Motor neuron (in vitro differentiated cells): ENCODE results near the gene SEMA5A. TPM values are rescaled to one million over a fixed set of nuclear protein-coding genes. Genes with fewer than 3 reads are reported as not detected.
A peak's percentile ranks its signal among the peaks of the same experiment; 100 is the strongest.

Experiments used
- ATAC-seq, 8 experiments: fragments of 200-7000 bp; cut with Tn5 transposase; replicated peaks in 6 of 8; 2 replicates each; pipeline ENCODE4 v1.8.0; 2021; ENCODE audit warnings: mild to moderate bottlenecking in 8 of 8, moderate library complexity in 8 of 8
- H3K27ac ChIP-seq, 2 donors: fragments of 250-450 bp; sonication (Bioruptor Pico); 2 replicates each; pipeline ENCODE4 v1.9.0; 2021; ENCODE audit warnings: antibody characterized with exemption in 2 of 2, mild to moderate bottlenecking in 2 of 2, moderate library complexity in 1 of 2
- H3K4me1 ChIP-seq, 2 donors: fragments of 250-450 bp; sonication (Bioruptor Pico); replicated peaks in 1 of 2; 2 replicates each; pipeline ENCODE4 v1.6.1; 2021; ENCODE audit warnings: antibody characterized with exemption in 2 of 2, mild to moderate bottlenecking in 2 of 2, moderate library complexity in 1 of 2
- H3K4me3 ChIP-seq, 5 donors: fragments of 250-450 bp; sonication (Bioruptor Pico); 2 replicates each; pipeline ENCODE4 v1.9.0; 2021; ENCODE audit warnings: antibody characterized with exemption in 5 of 5, mild to moderate bottlenecking in 5 of 5, moderate library complexity in 4 of 5
- WGBS, 10 experiments: fragments of 450-650 bp; shearing (Covaris generic); methylation state at CpG; one replicate each; pipeline ENCODE4 v1.0.0; 2022; 5-methylcytosine and 5-hydroxymethylcytosine counted together
- in situ Hi-C, 9 experiments: fragments of 400-800 bp; cut with MboI; loops; one replicate each; pipeline ENCODE4 v1.15.0; 2021; ENCODE audit warnings: low sequenced_read_pairs in 9 of 9, low pct_unique_long_range_greater_than_20kb in 2 of 9; ENCODE audit not compliant: unreplicated experiment in 9 of 9
- total RNA-seq, 8 experiments: library from RNA; unstranded; fragments of 300-600 nt; gene quantifications; 2 replicates each; pipeline versions ENCODE4 v1.2.3 to v1.2.4, GENCODE V29; 2022

Gene SEMA5A
- total RNA-seq, 8 experiments from 2014 or later: 0.73 to 98.5 (median 17.5) TPM

DNA sequence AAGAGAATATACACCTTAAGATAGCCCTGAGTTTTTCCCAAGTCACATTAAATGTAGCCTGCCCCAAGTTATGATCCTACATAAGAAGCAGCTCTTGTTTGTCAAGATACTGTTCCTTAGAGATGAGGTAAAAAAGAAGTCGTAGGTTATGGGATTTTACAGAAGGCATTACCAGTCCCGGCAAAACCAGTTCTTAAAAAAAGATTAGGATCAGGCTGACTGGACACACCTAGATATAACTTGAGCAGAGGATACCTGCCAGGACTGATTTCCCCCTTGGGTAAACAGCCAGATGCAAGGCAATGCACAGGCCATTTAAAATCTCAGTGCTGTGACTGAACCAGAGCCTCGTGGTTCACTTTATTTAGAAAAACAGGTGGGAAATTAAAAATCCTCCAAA lies 14.1 kb upstream of the SEMA5A start:
- no peak for ATAC-seq
- no peak overlapping the region for H3K4me3 ChIP-seq
- no peaks in the 10 kb centered on the region for H3K4me1 ChIP-seq
- WGBS, 10 experiments: 37 to 100% (median 72%) methylated on average over 1 to 3 of the region's 3 CpGs; no CpG with 5 or more reads in 2 of the 10 experiments
- no peak overlapping the region for H3K27ac ChIP-seq
- in situ Hi-C loops: no loop called here

DNA sequence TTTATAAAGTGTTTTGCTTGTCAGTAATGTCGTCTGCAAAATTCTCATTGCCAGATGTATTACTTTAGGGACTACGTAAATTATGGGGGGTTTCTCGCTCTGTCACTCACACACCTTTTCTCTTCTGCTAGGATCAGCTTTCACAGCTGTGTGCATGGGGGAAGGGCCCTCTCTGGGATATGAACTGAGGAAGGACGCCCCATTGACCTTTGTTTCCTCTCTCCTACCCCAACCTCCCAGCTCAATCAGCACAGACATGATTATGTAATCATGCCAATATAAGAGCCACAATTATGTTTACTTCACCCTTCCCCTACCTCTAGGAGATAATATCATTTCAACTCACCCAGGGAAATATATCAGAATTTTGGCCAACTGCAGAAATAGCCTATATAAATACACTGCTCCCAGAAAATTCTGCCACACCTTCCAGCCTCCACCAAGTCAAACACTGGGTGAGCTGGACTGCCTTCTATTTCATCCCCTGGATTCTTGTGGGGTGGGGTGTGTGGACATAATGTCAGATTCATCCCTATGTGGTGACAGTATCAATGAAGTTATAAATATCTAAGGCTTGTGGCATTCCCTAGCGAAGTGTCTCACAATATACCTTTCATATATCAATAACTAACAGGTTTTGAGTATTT lies 12.6 kb upstream of the SEMA5A start:
- WGBS, 10 experiments: 50 to 100% (median 78%) methylated on average over 2 to 5 of the region's 5 CpGs; no CpG with 5 or more reads in 2 of the 10 experiments
- in situ Hi-C loops: no loop called here
- ATAC-seq: no peak
- no peaks in the 10 kb centered on the region for H3K4me1 ChIP-seq
- H3K4me3 ChIP-seq: no peak overlapping the region
- H3K27ac ChIP-seq: no peak overlapping the region

DNA sequence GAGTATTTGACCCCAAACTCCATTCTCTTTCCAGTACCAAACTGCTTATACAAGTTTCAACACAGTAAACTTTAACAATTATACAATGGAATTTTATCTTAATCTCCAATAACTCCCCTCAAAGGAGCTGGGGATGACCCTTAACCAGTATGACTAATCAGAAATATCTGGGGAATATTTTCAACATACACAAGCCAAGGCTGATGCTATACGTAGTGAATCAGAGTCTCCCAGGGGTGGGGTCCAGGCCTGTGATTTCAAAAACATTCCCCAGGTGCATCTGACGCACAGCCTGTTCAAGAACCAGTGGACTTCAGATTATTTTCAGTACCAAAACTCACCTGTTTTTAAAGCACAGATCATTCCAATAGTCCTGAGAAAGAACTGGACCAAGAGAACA lies 11.8 kb upstream of the SEMA5A start:
- ATAC-seq: no peak
- no peak overlapping the region for H3K4me3 ChIP-seq
- WGBS, 10 experiments: 0 to 100% (median 85%) methylated on average over 1 to 2 of the region's 2 CpGs; no CpG with 5 or more reads in 2 of the 10 experiments
- no peaks in the 10 kb centered on the region for H3K4me1 ChIP-seq
- in situ Hi-C loops: no loop called here
- no peak overlapping the region for H3K27ac ChIP-seq

DNA sequence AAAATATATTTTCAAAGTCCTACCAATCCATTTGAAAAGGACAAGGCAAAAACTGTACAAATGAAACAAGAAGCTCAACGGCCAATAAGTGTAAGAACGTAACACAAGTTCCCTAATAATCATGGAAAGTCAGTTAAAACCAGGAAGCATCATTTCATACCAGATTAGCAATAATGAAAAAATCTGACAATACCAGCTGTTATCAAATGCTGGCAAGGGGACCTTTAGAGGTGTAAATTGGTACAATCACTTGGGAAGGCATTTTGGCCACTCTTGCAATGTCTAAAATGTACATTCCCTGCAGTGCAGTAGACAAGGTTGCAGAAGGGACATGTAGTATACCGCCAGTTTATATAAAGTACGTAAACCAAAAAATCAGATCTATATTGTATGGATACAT lies 10.1 kb upstream of the SEMA5A start:
- Histone ChIP-seq H3K27ac (no peak overlapping the region), H3K4me1 (no peaks in the 10 kb centered on the region), H3K4me3 (no peak overlapping the region)
- WGBS, 10 experiments: 88 to 100% (median 98%) methylated on average over 2 to 4 of the region's 4 CpGs
- ATAC-seq: no peak
- in situ Hi-C loops: no loop called here

DNA sequence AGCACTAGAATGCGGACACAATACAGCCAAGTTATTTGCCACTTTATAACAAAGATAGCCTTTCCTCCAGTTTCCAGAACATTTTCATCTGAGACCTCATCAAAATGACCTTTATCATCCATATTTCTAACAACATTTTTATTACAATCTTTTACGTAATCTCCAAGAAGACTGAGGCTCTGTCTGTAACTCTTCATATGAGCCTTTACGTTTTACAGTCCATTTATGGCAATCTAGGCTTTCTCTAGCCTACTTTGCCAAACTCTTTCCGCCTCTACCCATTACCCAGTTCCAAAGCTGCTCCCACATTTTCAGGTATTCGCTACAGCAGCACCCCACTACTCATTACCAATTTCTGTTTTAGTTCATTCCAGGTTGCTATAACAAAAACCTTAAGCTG lies 8.2 kb upstream of the SEMA5A start:
- in situ Hi-C loops: no loop called here
- no peak overlapping the region for H3K4me3 ChIP-seq
- 80 to 98% (median 94%) methylated on average over 3 to 5 of the region's 5 CpGs for WGBS, 10 experiments
- no peak for ATAC-seq
- no peaks in the 10 kb centered on the region for H3K4me1 ChIP-seq
- H3K27ac ChIP-seq: no peak overlapping the region

DNA sequence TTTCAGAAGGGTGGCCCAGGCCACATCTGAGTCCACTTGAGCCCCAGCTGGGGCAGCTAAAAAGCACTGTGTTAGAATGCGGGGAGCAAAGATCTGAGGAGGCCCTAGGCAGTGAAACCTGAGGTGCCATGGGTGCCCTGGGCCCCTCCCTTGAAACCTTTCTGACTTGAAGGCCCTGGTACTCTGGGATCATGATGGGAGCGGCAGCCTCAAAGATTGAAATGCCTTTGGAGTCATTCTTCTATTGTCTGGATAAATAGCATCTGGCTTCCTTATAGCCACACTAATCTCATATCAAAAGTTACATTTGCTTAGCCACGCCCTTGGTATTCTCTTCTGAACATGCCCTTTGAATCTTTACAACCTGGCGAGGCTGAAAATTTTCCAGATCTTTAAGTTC lies 7.7 kb upstream of the SEMA5A start:
- Histone ChIP-seq H3K4me1 (no peaks in the 10 kb centered on the region), H3K4me3 (no peak overlapping the region), H3K27ac (no peak overlapping the region)
- WGBS, 10 experiments: 60 to 97% (median 91%) methylated on average over 1 to 4 of the region's 4 CpGs; no CpG with 5 or more reads in 1 of the 10 experiments
- peak in 1 of 8 experiments; percentile 12 for ATAC-seq
- in situ Hi-C loops: no loop called here

DNA sequence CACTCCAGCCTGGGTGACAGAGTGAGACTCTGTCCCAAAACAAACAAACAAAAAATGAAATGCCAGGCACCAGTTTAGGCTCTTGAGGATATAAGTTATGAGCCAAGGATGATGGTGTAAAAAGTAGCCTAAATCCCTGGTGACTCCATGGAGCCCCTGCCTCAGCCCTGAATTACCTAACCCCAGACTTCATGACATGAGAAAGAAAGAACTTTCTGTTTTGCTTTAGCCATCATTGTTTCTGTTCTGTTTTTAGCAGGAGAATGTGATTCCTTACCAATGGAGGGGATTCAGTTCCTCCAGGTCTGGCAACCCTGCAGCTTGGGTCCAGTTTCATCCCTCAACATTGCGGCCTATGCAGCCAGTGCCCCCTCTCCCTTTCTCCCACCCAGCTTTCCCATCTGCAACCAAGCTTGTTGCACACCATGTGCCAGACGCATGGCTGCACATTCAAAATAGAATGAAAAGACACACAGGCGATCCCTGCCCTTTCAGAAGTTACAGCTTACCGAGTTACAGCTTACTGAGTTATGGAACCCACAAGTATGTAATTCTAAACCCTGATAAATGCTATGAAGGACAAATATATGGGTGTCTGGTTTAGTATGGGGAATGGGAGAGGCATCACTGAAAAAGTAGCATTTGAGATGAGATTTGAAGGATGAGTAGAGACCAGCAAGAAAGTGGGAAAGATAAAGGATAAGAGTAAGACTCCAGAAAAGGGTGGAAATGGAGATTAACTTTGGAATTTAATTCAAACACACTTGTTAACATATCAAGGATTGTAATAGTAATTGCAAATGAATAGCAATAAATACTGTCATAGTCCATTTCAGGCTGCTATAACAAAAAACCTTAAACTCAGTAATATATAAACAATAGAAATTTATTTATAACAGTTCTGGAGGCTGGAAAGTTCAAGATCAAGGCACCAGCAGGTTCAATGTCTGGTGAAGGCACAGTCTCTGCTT lies 6.0 kb upstream of the SEMA5A start:
- peak in 3 of 8 experiments; percentile 17 to 62 (median 61) for ATAC-seq
- 47 to 100% (median 65%) methylated on average over 1 to 4 of the region's 4 CpGs; no CpG with 5 or more reads in 2 of the 10 experiments for WGBS, 10 experiments
- Histone ChIP-seq H3K4me3 (no peak overlapping the region), H3K27ac (no peak overlapping the region), H3K4me1 (no peaks in the 10 kb centered on the region)
- in situ Hi-C loops: no loop called here

DNA sequence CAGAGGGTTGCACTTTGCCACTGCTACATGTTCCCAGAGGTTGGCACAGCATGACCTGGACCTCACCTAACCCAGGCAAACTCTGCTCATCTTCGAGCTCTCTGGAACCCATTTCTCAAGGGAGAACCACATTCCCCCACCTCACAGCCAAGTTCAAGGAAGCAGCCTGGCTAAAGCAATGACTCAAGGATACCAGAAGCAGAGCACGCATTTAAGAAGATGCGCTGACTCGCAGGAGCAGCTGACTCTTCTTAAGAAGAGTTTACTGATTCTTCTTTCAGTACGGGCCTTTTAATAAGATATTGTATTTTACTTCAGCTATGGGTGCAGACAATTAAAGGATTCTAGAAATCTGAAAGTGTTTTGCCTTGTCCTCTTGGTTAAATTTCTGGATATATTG lies 4.1 kb upstream of the SEMA5A start:
- 80 to 100% (median 94%) methylated on average over 1 to 5 of the region's 5 CpGs; no CpG with 5 or more reads in 2 of the 10 experiments for WGBS, 10 experiments
- no peaks in the 10 kb centered on the region for H3K4me1 ChIP-seq
- no peak overlapping the region for H3K27ac ChIP-seq
- no peak overlapping the region for H3K4me3 ChIP-seq
- ATAC-seq: no peak
- in situ Hi-C loops: loop anchor here in 2 of 9 experiments (25.0 kb wide), 2 partner anchors 188 to 1638 kb away; no protein-coding TSS in a partner anchor

DNA sequence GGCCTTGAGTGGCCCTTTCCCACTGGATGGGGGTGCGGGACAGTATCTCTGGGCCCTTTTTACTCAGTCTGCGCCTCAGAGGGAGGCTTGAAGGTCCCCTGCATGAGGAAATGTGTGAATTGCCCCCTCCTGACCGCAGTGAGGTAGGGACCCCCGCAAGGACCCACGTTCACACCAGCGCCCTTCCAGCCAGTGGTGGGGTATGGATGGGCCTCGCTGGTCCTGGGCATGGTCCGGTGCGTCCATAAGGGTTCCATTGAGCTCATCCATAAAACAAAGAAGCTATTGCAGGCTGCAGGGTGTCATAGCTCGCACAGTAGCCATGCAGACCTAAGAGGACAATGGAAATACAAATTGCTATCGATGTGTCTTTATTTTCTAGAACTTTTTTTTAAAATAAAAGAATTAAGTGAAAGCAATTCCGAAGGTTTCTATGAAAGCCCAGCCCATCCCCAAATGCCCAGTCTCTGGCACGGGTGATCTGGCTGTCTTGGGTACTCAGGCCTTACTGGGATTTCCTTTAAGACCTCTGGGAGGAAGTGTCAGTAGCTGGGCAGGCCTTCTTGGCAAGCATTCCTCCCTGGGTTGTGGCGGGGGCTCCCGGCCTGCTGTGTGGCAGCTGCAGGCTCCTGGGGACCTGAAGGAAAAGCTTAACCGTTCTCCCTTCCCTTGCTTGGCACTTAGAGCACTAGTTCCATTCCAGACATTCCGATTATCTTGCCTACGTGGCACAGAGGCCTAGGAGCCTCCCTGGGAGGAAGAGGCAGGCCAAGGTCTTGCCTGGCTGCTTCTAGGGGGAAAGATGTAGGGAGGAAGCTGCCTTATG lies 1.5 kb upstream of the SEMA5A start:
- H3K27ac ChIP-seq: no peak overlapping the region
- H3K4me1 ChIP-seq: no peaks in the 10 kb centered on the region
- peak in 1 of 8 experiments; percentile 2 for ATAC-seq
- 3 to 100% (median 44%) methylated on average over 1 to 7 of the region's 18 CpGs; no CpG with 5 or more reads in 2 of the 10 experiments for WGBS, 10 experiments
- in situ Hi-C loops: loop anchor here in 2 of 9 experiments (25.0 kb wide), 2 partner anchors 185 to 1635 kb away; no protein-coding TSS in a partner anchor
- no peak overlapping the region for H3K4me3 ChIP-seq

DNA sequence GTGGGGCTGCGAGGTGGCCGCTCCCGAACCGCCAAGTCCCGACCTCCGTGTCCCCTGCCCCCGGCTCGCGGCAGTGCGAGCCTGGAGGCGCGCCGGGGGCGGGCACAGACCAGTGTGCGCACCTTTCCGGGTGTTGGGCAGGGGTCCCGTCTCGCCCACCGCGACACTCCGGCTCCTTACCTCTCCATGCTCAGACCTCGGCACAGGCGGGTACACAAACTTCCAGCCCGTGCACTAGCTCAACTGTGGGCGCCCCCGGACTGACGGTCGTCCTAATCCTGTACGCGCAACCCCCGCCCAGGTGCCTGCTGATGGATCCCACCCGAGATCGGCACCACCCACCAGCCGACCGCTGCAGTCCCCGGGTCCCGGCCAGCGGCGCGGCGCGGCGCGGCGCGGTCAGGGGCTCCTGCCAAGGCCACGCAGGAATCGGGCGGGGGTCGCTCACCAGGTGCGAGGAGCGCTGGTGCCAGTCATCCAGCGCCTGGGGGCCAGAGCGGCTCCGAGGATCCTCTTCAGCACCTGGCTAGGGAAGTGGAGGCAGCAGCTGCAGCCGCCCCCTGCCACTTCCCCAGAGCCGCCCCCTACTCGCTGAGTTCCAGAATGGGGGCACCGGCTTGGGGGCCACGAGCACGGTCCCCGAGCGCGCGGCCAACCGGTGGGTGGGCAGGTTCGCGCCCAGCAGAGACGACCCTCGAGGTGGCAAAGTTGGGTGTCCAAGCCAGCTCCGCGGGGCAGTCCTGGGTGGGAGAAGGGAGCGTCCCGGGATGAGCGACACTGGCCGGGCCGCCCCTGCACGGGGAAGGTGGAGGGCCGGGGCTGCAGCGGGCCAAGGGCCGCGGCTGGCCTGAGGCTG lies 511 bp downstream of the SEMA5A start:
- Histone ChIP-seq H3K4me1 (no peaks in the 10 kb centered on the region), H3K4me3 (peak overlapping the region; percentile 33 to 50 (median 46)), H3K27ac (no peak overlapping the region)
- peak in 6 of 8 experiments; percentile 6 to 38 (median 24) for ATAC-seq
- in situ Hi-C loops: loop anchor here in 2 of 9 experiments (25.0 kb wide), 2 partner anchors 183 to 1633 kb away; no protein-coding TSS in a partner anchor
- WGBS, 10 experiments: 3 to 4% methylated on average over 4 to 7 of the region's 82 CpGs; no CpG with 5 or more reads in 8 of the 10 experiments

DNA sequence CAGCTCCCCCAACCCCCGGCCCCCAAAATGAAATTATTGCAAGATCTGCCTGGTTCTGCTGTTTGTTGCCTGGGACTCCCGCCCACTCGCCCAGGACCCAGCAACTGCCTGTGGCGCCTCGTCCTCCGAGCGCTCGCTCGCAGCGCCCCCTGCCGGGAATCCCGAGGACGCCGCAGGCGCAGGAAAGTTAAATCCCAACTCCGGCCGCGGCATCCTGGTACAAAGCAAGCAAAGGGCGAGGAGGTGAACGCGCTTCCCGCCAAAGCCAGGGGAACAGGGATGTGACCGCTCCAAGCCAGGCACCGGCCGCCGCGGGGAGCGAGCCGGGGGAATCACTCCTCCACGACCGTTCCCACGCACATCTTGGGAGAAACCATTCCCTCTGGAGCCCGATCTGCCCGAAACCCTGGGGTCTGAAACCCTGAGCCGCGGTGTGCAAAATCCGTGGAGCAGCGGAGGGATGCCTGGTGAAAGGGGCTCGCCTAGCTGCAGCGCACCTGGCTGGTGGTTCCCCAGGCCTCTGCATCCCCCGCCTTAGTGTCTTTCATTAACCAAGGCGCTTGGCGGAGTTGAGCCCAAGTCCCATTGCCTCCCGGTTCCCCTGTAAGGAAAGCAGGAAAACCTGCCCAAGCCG lies 1.3 kb downstream of the SEMA5A start:
- in situ Hi-C loops: loop anchor here in 2 of 9 experiments (25.0 kb wide), 2 partner anchors 182 to 1632 kb away; no protein-coding TSS in a partner anchor
- Histone ChIP-seq H3K27ac (no peak overlapping the region), H3K4me3 (peak overlapping the region; percentile 33 to 50 (median 46)), H3K4me1 (no peaks in the 10 kb centered on the region)
- WGBS, 10 experiments: 0 to 5% (median 0%) methylated on average over 1 to 13 of the region's 45 CpGs; no CpG with 5 or more reads in 4 of the 10 experiments
- peak; percentile 53 to 85 (median 76) for ATAC-seq
